Esophagus muscularis mucosa (tissue), 4 donors: ENCODE data around the gene PITPNB. TPM values are rescaled to one million over a fixed set of nuclear protein-coding genes. Genes with fewer than 3 reads are reported as not detected.

Experiments used
- DNase-seq: peaks from one replicate; pipeline ENCODE4 v3.0.0-alpha.2; 2017; ENCODE audit errors: extremely low spot score
- H3K27ac ChIP-seq, 4 donors: fragments of 200-600 bp; sonication (generic); replicated peaks in 1 of 4; 1 replicate in 3 of 4; 2 replicates in 1 of 4; pipeline ENCODE4 v1.5.1; 2016 to 2019; ENCODE audit warnings: mild to moderate bottlenecking in 1 of 4
- H3K27me3 ChIP-seq, 4 donors: fragments of 200-600 bp; sonication (generic); one replicate each; pipeline versions ENCODE4 v1.5.1 to v1.6.0; 2016 to 2019
- H3K36me3 ChIP-seq, 4 donors: fragments of 200-600 bp; sonication (generic); one replicate each; pipeline ENCODE4 v1.5.1; 2016 to 2019
- H3K4me1 ChIP-seq, 4 donors: fragments of 200-600 bp; sonication (generic); one replicate each; pipeline ENCODE4 v1.5.1; 2016 to 2019
- H3K4me3 ChIP-seq, 4 donors: fragments of 200-600 bp; sonication (generic); 1 replicate in 2 of 4; 2 replicates in 2 of 4; pipeline ENCODE4 v1.5.1; 2016 to 2019; ENCODE audit warnings: mild to moderate bottlenecking in 4 of 4, moderate library complexity in 1 of 4
- H3K9me3 ChIP-seq, 4 donors: fragments of 200-600 bp; sonication (generic); 1 replicate in 3 of 4; 2 replicates in 1 of 4; pipeline ENCODE4 v1.5.1; 2016 to 2019
- EP300 ChIP-seq: sonication (generic); formaldehyde crosslinking; IDR thresholded peaks from one replicate; pipeline ENCODE4 v1.6.1; 2017; ENCODE audit warnings: antibody characterized with exemption
- POLR2A ChIP-seq: fragments of 450-650 bp; IDR thresholded peaks from one replicate; pipeline ENCODE4 v1.6.1; 2017; ENCODE audit warnings: antibody characterized with exemption, moderate library complexity, mild to moderate bottlenecking, low read depth
- POLR2AphosphoS5 ChIP-seq, 2 donors: sonication (generic); formaldehyde crosslinking; IDR thresholded peaks; one replicate each; pipeline ENCODE4 v1.6.1; 2017; ENCODE audit warnings: antibody characterized with exemption in 2 of 2
- WGBS: methylation state at CpG from one replicate; pipeline ENCODE4 v1.1.5; 2018; 5-methylcytosine and 5-hydroxymethylcytosine counted together
- intact Hi-C: fragments of 100-400 bp; cut with DNase I; formaldehyde crosslinking; loops from one replicate; pipeline ENCODE4 v1.15.1; 2023
- total RNA-seq, 4 donors: library from RNA; depleted of rRNA; stranded (reverse); fragments of >200 nt; gene quantifications; one replicate each; pipeline versions ENCODE4 v1.1.0 to v1.2.1, GENCODE V29; 2016
- TF ChIP-seq, protein P1 (sequence below), 3 experiments: fragments of 200-600 bp in 2 of 3; fragments of 450-650 bp in 1 of 3; sonication (generic) in 2 of 3; IDR thresholded peaks; one replicate each; pipeline ENCODE4 v1.5.1; 2017 to 2019; ENCODE audit warnings: antibody characterized with exemption in 3 of 3, mild to moderate bottlenecking in 2 of 3, moderate library complexity in 1 of 3

Gene PITPNB
- total RNA-seq, 4 donors from 2014 or later: 70.3 to 99.7 (median 89.3) TPM

- Histone ChIP-seq H3K36me3 (peaks cover 8 to 28% (median 16%) of the 10 kb centered on the region in 4 donors), H3K9me3 (no peaks in the 10 kb centered on the region), H3K4me3 (no peak overlapping the region), H3K4me1 (peaks cover 76 to 87% (median 86%) of the 10 kb centered on the region in 4 donors), H3K27ac (peak overlapping the region; percentile 72 to 89 (median 84)), H3K27me3 (no peaks in the 10 kb centered on the region)
- TF ChIP-seq EP300: no peak
- TF ChIP-seq, protein P1, sequence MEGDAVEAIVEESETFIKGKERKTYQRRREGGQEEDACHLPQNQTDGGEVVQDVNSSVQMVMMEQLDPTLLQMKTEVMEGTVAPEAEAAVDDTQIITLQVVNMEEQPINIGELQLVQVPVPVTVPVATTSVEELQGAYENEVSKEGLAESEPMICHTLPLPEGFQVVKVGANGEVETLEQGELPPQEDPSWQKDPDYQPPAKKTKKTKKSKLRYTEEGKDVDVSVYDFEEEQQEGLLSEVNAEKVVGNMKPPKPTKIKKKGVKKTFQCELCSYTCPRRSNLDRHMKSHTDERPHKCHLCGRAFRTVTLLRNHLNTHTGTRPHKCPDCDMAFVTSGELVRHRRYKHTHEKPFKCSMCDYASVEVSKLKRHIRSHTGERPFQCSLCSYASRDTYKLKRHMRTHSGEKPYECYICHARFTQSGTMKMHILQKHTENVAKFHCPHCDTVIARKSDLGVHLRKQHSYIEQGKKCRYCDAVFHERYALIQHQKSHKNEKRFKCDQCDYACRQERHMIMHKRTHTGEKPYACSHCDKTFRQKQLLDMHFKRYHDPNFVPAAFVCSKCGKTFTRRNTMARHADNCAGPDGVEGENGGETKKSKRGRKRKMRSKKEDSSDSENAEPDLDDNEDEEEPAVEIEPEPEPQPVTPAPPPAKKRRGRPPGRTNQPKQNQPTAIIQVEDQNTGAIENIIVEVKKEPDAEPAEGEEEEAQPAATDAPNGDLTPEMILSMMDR (IDR thresholded peaks at IDR 0.05): no peak
- no peak for TF ChIP-seq POLR2AphosphoS5 (IDR thresholded peaks at IDR 0.05)
- TF ChIP-seq POLR2A: no peak
- no peak for DNase-seq
- WGBS: 95% methylated on average over 2 of the region's 2 CpGs
- intact Hi-C loops: no loop called here
Measured at GRCh38 chr22:27875951-27876350, 43.1 kb downstream of the PITPNB start.

GRCh38 chr22:27874764-27875163 is 44.3 kb downstream of the PITPNB start:
- 47% methylated on average over 3 of the region's 3 CpGs for WGBS
- no peak for TF ChIP-seq POLR2AphosphoS5 (IDR thresholded peaks at IDR 0.05)
- no peak for TF ChIP-seq EP300
- TF ChIP-seq POLR2A: no peak
- TF ChIP-seq, protein P1 (IDR thresholded peaks at IDR 0.05): no peak
- H3K27ac ChIP-seq: peak overlapping the region; percentile 72 to 89 (median 84)
- H3K4me1 ChIP-seq: peaks cover 68 to 86% (median 78%) of the 10 kb centered on the region in 4 donors
- intact Hi-C loops: no loop called here
- no peak overlapping the region for H3K4me3 ChIP-seq
- DNase-seq: no peak
- H3K9me3 ChIP-seq: no peaks in the 10 kb centered on the region
- H3K27me3 ChIP-seq: no peaks in the 10 kb centered on the region
- peaks cover 8 to 39% (median 16%) of the 10 kb centered on the region in 4 donors for H3K36me3 ChIP-seq

GRCh38 chr22:27874185-27874584 is 44.9 kb downstream of the PITPNB start:
- H3K27ac ChIP-seq: peak overlapping the region; percentile 72 to 89 (median 84)
- peaks cover 65 to 89% (median 77%) of the 10 kb centered on the region in 4 donors for H3K4me1 ChIP-seq
- TF ChIP-seq EP300: no peak
- no peak for TF ChIP-seq POLR2AphosphoS5 (IDR thresholded peaks at IDR 0.05)
- no peak for TF ChIP-seq POLR2A
- TF ChIP-seq, protein P1 (IDR thresholded peaks at IDR 0.05): no peak
- DNase-seq: no peak
- 63% methylated on average over 6 of the region's 6 CpGs for whole genome bisulfite sequencing
- no peaks in the 10 kb centered on the region for H3K9me3 ChIP-seq
- no peak overlapping the region for H3K4me3 ChIP-seq
- peaks cover 8 to 42% (median 16%) of the 10 kb centered on the region in 4 donors for H3K36me3 ChIP-seq
- H3K27me3 ChIP-seq: no peaks in the 10 kb centered on the region
- intact Hi-C loops: no loop called here

GRCh38 chr22:27873472-27873871 is 45.6 kb downstream of the PITPNB start:
- intact Hi-C loops: no loop called here
- Histone ChIP-seq H3K9me3 (no peaks in the 10 kb centered on the region), H3K27ac (peak overlapping the region; percentile 72 to 89 (median 84)), H3K4me3 (peak overlapping the region in 1 of 4 donors; percentile 10), H3K27me3 (no peaks in the 10 kb centered on the region), H3K4me1 (peaks cover 70 to 89% (median 77%) of the 10 kb centered on the region in 4 donors), H3K36me3 (peaks cover 8 to 42% (median 16%) of the 10 kb centered on the region in 4 donors)
- TF ChIP-seq POLR2AphosphoS5 (IDR thresholded peaks at IDR 0.05) (no peak), EP300 (no peak), POLR2A (no peak)
- TF ChIP-seq, protein P1 (IDR thresholded peaks at IDR 0.05): no peak
- DNase-seq: no peak
- 47% methylated on average over 2 of the region's 2 CpGs for WGBS

- H3K27ac ChIP-seq: peak overlapping the region; percentile 72 to 89 (median 84)
Measured at GRCh38 chr22:27872488-27872887, 46.6 kb downstream of the PITPNB start.

More at GRCh38 chr22:27872488-27872887, 46.6 kb downstream of the PITPNB start:
- Histone ChIP-seq H3K4me3 (no peak overlapping the region), H3K27me3 (no peaks in the 10 kb centered on the region), H3K36me3 (peaks cover 8 to 42% (median 16%) of the 10 kb centered on the region in 4 donors), H3K9me3 (no peaks in the 10 kb centered on the region), H3K4me1 (peaks cover 70 to 89% (median 77%) of the 10 kb centered on the region in 4 donors)
- WGBS: 85% methylated on average over 1 of the region's 1 CpG
- TF ChIP-seq POLR2A (no peak), POLR2AphosphoS5 (IDR thresholded peaks at IDR 0.05) (no peak), EP300 (no peak)
- TF ChIP-seq, protein P1 (IDR thresholded peaks at IDR 0.05): no peak
- intact Hi-C loops: no loop called here
- no peak for DNase-seq
